ENCODE measurements around the gene AGPAT1.
"Not testable (repeated sequence)": the region's sequence is repeated elsewhere in the genome, so short reads cannot be mapped to it uniquely, and the experiment has no call there.

AGPAT1 gene

DNA sequence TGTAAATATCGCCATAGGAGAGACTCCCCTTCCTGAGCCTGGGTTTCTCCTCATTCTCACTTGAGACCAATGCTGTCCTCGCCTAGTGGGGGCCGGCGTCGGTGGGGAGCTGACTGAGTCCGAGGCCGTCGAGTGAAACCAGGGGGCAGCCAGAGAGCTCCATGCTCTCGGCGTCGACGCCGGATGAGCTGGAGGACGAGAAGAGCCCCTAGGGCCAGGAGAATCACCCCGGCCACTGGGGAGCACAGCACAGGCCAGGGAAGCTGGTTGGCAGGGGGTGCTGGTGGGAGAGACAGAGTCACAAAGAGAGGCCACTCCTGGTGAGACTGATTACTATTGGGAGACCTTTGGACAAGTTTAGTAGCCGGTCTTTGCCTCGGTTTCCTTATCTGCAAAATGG is 23.0 kb upstream of the AGPAT1 start:
- DNase-seq (ENCODE audit: low read depth in 2 of 2), result no peak

GRCh38 chr6:32198345-32198696 is 22.4 kb upstream of the AGPAT1 start:
- DNase-seq (ENCODE audit: low read depth in 2 of 2), result no peak

GRCh38 chr6:32196682-32197616 is 21.1 kb upstream of the AGPAT1 start:
- DNase-seq (ENCODE audit: low read depth in 2 of 2), result no peak

DNA sequence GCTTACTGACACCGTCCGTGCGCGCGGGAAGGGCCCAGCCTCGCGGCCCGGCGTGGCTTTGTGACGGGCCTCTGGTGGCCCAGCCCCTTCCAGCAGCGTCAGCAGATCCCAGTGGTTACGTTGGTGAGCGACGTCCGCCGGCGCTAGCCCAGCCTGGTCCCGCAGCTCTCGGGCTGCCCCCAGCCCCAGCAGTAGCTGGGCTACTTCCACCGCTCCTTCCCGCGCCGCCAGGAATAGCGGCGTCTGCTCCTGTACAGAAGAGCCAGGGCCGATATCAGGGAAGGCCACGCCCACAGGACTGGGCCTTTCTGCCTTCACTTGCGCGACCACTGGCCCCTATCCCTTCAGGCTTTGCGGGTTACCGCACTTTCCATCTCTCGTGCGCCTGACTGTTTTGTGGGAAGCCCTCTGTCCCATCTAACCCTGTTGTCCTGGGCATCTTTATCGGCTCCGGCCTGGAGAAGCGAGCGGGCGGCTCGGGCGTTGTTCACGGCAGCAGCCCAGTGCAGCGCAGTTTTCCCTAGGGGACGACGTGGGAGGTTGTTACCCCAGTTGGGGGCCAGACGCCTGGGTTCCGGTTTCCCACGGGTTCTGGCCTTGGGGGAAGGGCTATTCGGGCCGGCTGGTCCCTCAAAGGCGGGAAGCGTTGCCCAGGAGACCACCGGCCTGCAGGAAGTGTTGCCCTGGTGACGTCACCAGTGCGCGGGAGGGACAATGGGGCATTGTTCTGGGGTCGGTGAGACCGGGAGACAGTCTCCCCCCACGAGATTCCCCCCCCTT is 20.2 kb upstream of the AGPAT1 start:
- peak in 1 of 2 donors; percentile 53 for DNase-seq (ENCODE audit: low read depth in 2 of 2)

- DNase-seq (ENCODE audit: low read depth in 2 of 2), result peak; percentile 100
Observed at GRCh38 chr6:32195652-32195901, 19.7 kb upstream of the AGPAT1 start.

DNA sequence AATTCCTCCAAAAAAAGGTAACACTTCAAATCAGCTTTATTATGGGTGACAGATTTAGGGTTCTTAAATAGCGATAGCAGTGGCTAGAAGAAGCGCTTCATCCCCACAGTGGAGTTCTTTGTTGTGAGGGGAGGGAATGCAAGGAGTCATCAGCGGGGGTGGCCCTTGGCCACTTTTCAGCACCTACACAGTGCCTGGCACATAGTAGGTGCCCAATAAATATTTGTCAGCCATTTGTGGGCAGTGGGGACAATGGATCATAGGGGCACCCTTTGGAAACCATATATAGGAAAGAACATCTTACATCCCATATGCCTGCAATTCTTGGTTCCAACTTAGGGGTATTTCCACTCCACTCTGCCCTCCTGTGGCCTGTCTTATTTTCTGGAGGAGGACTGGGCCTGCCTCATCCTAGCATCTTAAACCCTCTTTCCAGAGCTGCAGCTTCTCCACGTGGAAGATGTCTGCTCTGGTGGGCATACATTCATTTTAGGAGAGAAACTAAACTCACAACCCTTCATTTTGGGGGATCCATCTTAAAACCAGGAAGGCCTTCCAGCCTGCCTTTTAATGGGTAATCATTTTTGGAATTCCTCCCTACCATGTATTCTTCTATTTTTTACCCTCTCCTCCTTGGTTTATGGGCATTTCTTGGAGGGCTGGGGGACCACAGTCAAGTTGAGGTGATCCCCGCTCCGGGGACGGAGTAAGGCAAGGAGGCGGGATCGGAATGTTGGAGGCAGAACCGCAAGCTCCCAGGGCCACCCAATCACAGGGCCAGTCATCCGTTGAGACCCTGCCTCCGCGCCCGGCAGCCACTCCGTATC is 19.2 kb upstream of the AGPAT1 start:
- no peak for DNase-seq (ENCODE audit: low read depth in 2 of 2)

GRCh38 chr6:32194388-32194787 is 18.5 kb upstream of the AGPAT1 start:
- no peak for DNase-seq (ENCODE audit: low read depth in 2 of 2)

- not testable (repeated sequence) for DNase-seq (ENCODE audit: low read depth in 2 of 2)
Observed at GRCh38 chr6:32193096-32193495, 17.2 kb upstream of the AGPAT1 start.

DNA sequence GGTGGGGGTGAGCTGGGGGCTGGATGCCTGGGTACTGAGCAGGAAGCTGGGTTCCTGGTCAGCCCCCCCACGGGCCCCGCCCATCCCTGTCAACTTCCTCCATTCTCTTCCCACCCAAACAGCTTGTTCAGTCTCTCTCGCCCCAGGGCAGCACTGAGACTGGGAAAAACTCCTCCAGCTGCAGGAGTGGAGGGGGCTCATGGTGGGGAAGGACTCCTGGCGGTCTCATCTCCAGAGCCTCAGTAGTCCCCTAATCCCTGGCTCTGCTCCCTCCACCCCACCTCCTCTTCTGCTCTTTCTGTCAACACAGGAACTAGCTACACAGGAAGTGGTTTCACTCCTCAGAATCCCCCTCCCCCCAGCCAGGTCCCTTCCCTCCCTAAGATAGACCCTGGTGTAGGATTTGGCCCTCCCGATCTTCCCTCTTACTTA is 16.7 kb upstream of the AGPAT1 start, which contains the start of gene GPSM3:
GPSM3 (minus strand) TSS at position 36 of the 432 bp plus-strand sequence. CDS start 130 bp downstream, outside the sequence.
- no peak for DNase-seq (ENCODE audit: low read depth in 2 of 2)

DNA sequence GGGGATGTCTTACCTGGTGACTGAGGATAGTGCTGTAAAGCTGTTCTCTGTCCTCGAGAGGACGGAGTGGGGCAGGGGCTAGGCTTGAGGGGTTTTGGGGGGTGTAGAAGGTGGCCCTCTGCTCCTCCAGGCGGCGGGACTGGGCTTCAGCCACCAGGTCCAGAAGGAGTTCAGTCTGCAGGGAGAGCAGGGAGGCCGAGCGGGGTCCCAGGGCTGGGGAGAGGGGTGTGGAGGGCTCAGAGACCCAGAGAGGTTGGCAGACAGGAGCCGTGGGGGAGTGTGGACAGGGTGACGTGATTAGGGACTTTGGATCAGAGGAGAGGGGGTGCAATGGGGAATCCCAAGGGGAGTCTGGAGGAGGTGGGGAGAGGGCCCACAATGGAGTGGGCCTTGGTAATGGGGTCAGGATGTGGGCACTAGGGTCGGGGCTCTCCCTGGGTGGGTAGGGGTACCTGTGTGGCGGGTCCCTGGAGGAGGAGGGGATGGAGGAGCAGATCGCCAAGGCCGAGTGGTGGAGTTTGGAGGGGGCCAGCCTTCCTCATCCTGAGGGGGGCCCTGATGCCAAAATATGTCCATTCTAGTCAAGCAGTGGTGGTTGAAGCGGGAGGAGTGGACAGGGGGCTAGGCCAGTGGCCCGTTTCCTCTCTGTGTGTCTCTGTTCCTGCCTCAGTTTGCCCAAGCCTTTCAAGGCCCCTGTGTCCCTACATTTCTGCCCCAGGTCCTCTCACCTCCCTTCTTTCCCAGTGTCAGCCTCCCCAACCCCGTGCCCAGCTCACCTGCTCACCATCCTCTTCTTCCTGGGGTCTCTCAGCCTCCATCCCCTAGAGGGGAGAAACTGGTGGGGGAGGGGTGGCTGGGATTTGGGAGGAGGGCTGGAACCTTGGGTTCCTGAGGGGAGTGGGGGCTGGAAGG is 16.1 kb upstream of the AGPAT1 start:
- no peak for DNase-seq (ENCODE audit: low read depth in 2 of 2)

GRCh38 chr6:32190911-32191677 is 15.2 kb upstream of the AGPAT1 start:
- no peak for DNase-seq (ENCODE audit: low read depth in 2 of 2)

GRCh38 chr6:32190054-32190851 is 14.4 kb upstream of the AGPAT1 start, which contains the start of gene PBX2:
Gene PBX2, minus strand, starts transcription at chr6:32190202. Its CDS starts 287 bp downstream, at chr6:32189915.
- DNase-seq (ENCODE audit: low read depth in 2 of 2), result peak; percentile 64 to 82

DNA sequence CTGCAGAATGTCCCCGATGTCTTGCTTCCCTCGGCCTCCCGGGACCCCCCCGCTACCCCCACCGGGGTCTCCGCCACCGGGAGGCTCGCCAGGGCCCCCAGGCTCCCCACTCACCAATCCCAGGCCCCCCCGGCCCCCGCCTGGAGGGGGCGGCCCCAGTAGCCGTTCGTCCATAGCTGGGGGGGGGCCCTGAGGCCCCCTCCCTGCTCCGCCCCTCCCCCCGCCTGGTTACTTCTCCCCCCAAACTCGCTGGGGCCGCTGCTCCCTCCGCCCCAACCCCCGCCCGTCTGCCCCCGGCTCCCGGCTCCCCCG is 13.8 kb upstream of the AGPAT1 start:
- DNase-seq (ENCODE audit: low read depth in 2 of 2), result no peak

GRCh38 chr6:32189069-32189741 is 13.3 kb upstream of the AGPAT1 start:
- no peak for DNase-seq (ENCODE audit: low read depth in 2 of 2)

DNA sequence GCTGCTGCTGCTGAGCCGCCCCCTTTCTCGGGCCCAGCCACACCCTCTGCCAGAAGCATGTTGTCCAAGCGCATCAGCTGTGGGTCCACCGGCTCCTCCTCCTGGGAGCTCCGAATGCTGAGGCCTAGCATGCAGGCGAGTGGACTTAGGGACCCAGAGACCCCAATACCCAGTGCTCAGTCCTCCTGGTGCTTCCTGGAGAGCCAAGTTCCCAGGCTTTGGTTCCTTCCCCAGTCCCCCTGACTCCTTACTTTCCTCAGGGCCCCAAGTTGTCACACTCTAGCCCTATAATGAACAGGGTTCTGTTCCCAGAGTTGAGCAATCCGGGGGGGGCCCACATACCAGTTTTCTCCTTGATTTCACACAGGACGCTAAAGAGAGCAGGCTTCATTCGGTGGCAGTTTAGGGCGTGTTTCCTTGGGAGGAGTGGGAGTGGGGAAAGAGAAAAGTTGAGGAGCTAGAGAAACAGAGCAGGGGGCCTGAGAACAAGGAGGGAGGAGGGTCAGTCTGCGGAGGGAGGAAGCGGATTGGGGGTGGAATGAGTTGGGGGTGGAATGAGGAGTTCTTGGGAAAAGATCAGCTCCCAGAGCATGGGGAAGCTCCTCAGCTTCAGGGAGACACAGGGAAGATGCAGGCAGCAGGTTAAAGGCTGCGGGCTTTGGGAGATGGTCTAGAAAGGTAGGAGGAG is 12.6 kb upstream of the AGPAT1 start:
- no peak for DNase-seq (ENCODE audit: low read depth in 2 of 2)

GRCh38 chr6:32187725-32188380 is 12.0 kb upstream of the AGPAT1 start:
- DNase-seq (ENCODE audit: low read depth in 2 of 2), result not testable (repeated sequence)

- no peak for DNase-seq (ENCODE audit: low read depth in 2 of 2)
Observed at GRCh38 chr6:32187009-32187709, 11.3 kb upstream of the AGPAT1 start.

Data from stimulated activated CD4-positive, alpha-beta T cell treated with anti-CD3 and anti-CD28 coated beads, Interleukin-15, amount 100 ng/mL, for 48 hours (primary cell).